Vein endothelial cell (primary cell): ENCODE data around the gene REXO5. TPM values are rescaled to one million over a fixed set of nuclear protein-coding genes. Genes with fewer than 3 reads are reported as not detected.

Experiments used
- small RNA-seq: library from RNA; depleted of rRNA; stranded (forward); fragments of <200 nt; gene quantifications from one replicate; pipeline ENCODE3, GENCODE V24; 2012
- total RNA-seq: library from RNA; depleted of rRNA; stranded (reverse); fragments of >200 nt; gene quantifications from 2 replicates; pipeline ENCODE4 v1.2.3, GENCODE V29; 2012

Gene REXO5
- 5.1 and 7.2 TPM in 2 replicates for total RNA-seq

GRCh38 chr16:20806168-20807050 lies at the start of gene REXO5, which contains the start of gene ERI2:
REXO5 (plus strand) TSS chr16:20806527; CDS start chr16:20806954, 427 bp downstream.
ERI2 (minus strand) TSS chr16:20806472; CDS start chr16:20806430, 42 bp downstream.

DNA sequence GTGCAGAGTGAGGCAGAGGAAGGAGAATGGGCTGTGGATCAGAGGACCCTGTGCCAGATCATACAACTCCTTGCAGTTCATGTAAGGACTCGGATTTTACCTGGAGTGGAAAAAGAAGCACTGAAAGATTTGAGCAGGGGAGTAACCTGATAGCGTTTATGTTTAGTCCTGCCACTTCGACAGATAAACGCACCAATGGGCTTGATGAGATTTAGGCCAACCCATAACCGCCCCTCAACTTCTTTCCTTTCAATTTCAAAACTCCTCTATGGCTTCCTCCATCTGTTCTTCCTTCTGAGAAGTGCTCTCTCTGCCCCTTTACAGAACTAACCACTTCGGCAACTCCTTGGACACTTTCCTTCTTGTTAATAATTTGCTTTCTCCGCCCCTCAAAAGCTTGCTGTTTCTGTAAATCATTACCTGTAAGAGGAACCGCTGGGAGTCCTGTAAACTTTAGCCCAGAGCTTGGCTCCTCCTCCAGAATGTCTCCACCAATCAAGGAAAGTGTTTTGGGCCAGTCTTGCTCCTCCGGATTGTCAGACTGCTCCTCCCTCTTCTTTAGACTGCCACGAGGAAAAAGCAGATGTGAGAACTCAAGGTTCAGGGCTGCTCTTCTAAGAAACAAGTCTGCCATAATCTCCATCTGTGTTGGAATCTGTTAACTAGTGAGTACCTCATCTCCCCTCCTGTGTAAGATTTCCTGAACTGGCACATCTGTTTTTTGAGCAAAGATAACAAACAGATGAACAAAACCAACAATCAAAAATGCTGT lies 42.7 kb upstream of the REXO5 start, which contains the start of gene ACSM3:
Gene ACSM3, plus strand, starts transcription at position 554 of the 772 bp plus-strand sequence. CDS start 6,021 bp downstream, outside the sequence.

Small RNA genes lying within 50 kb of the gene (small RNA-seq; reads per million reads assigned to genes)
- not detected for gene RF00618
- not detected for gene RNU6-944P

Other genes starting within 250 kb of the REXO5 start
- gene ACSM2B, start 230.2 kb upstream of the REXO5 start, total RNA-seq: under 0.01 and 0.19 TPM in 2 replicates
- 0.33 TPM in 1 of 2 replicates, not detected in the other for gene ACSM1, start 108.8 kb upstream of the REXO5 start, total RNA-seq
- gene THUMPD1, start 64.7 kb upstream of the REXO5 start, total RNA-seq: 65.0 and 93.7 TPM in 2 replicates
- gene ACSM3, start 42.5 kb upstream of the REXO5 start, total RNA-seq: 6.4 and 66.6 TPM in 2 replicates
- 10.1 and 14.7 TPM in 2 replicates for gene ERI2, start 55 bp upstream of the REXO5 start, total RNA-seq
- 42.4 and 71.2 TPM in 2 replicates for gene DCUN1D3, start 93.8 kb downstream of the REXO5 start, total RNA-seq
- gene LYRM1, start 94.2 kb downstream of the REXO5 start, total RNA-seq: 37.2 and 64.0 TPM in 2 replicates